Hematopoietic multipotent progenitor cell (in vitro differentiated cells): ENCODE measurements around the gene SPAG7. TPM values are rescaled to one million over a fixed set of nuclear protein-coding genes. Genes with fewer than 3 reads are reported as not detected.

Experiments
- DNase-seq, 3 donors: peaks; one replicate each; pipeline ENCODE4 v3.0.0-alpha.2; 2011 to 2015; ENCODE audit warnings: low read depth in 2 of 3, low spot score in 2 of 3
- total RNA-seq: library from RNA; depleted of rRNA; stranded (reverse); fragments of >200 nt; gene quantifications from one replicate; pipeline ENCODE4 v1.2.3, GENCODE V29; 2012

SPAG7 gene
- total RNA-seq, 1 donor = 31.2 TPM

DNA sequence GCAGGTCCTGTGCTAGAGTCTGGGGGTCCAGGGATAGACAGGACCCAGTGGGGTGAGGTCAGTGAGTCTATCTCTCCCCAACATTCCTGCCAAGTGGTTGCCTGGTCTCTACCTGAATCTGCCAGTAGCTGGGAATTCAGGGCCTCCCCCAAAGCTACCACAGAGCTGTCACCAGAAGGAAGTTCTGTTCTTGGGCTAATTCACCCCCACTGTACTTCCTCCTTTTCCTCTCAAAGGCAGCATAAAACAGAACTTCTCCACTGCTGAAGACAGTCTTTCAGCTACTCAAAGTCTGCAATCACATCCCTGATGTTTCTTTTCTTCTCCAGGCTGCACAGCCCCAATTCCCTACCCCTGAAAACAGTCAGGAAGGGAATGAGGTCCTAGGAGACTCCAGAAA is 11.1 kb upstream of the SPAG7 start:
- peak in 2 of 3 donors; percentile 61 to 68 for DNase-seq

DNA sequence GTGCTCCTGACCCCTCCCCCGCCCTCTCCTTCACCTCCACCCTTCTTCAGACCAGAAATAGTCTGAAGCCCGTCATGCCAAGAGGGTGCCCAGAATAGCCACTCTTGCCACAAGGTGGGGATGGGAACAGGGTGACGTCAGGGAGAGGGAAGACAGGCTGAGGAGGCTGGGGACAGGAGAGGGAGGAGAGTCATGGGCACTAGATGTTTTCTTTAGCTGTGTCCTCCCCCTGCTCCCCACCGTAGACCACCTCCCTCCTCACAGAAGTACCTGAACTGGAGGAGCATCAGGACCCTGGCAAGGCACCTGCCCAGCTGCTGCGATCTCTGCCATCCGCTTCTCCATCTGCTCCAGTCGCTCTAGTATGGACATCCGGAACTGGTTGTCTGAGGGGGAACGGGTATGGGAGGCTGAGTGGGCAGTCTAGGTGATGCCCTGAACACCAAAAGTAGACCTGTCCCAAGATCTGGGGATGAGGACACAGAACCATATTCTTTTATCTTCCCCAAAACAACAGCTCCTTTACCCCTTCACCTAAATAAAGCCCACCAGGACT is 6.6 kb upstream of the SPAG7 start:
- DNase-seq = no peak

DNA sequence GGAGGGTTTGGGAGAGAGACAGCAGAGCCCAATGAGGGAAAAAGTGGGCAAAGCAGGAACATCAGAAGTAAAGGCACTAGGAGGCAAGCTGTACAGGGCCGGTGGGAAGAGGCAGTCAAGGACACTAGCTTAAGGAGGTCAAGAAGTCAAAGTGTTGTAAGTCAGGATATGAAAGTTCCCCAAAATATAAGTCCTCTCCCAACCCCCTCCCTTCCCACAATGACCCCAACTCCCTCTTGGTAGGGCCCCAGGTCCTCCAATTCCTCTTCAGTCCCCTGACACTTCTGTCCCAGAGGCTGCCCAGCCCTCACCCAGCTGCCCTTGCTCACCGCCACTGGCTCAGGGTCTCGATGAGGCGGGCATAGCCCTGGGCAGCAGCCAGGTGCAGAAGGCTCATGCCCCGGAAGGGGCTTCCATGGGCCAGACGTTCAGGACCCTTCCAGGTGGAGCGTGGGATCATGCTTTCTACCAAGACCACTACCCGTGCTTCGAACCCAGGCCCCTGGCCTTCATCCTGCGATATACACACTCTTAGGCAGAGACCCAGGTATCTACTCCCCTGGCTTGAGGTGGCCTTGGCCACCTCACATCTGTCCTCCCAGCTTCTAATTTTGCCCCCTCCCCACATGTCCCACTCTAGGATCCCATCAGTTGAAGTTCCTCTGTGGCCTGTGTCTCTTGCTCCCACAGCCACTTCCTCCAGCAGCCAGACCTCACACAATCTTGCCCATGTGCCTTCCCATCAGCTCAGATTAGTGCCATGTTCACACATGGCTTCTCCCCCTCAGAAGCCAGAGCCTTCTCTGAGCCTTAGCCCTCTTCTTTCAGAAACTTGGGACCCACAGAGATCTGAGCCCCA is 5.9 kb upstream of the SPAG7 start:
- no peak for DNase-seq

DNA sequence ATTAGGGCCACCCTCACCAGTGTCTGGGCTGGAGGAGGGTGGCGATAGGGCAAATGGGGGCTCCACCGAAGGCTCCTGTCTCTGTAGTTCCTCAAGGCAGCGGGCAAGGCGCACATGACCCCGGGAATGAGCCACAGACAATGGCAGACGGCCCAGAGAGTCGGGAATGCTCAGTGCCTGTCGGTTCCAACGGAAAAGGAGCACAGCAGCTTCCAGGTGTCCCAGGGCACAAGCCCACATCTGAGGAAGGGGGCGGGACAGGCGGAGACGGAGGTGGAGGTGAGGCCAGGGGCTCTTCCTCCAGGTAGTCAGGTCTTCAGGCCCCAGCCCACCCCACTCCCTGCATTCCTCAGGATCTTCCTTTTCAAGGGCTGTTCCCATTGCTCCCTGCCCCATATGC is 5.1 kb upstream of the SPAG7 start:
- no peak for DNase-seq

DNA sequence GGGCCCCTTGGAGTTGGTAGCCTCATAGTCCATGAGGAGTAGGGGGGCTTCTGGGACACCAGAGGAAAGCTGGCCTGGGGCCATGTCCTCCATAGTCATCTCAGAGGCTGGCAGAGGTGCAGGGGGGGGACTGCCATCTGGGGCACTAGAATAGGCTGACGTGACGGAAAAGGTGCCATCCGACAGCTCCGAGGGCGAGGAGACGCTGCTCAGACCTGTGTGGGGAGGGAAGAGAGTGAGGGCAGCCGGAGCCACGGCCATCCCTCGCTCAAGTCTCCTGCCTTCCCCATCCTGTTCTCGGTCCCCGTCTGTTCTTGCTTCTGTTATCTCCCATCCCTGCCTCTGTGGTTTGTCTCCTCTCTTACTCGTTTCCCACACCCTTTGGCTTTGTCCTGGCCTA is 4.7 kb upstream of the SPAG7 start:
- DNase-seq = no peak

DNA sequence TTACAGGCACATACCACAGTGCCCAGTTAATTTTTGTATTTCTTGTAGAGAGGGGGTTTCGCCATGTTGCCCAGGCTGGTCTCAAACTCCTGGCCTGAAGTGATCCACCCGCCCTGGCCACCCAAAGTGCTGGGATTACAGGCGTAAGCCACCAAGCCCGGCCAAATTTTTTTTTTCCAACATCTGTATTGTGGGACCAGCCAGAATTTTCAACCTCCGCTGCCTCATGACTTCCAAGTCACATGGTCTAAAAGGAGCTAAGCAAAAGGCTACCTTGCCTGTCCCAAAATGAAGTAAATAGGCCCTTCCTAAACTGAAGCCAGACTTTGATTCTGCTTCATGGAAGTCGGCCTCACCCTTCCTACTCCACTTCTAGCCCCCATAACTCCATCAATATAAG is 4.2 kb upstream of the SPAG7 start:
- DNase-seq = no peak

DNA sequence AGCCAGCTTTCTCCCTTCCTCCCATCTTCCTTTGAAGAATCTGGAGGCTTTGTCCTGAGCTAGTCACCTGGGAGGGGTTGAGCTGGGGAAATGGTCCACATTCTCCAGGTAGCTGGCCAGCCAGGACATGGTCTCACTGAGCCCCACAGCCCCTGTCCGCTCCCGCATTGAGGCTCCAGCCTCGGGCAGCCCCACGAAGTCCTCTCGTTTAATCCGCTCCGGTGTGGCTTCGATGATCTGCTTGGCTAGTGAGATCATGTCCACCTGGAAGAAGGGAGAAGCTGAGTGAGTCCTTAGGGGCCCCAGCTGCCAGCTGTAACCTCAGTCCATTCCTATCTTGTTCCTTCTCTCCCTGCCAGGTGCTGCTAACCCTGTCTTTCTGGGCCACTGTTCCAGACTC is 2.7 kb upstream of the SPAG7 start:
- DNase-seq = no peak

DNA sequence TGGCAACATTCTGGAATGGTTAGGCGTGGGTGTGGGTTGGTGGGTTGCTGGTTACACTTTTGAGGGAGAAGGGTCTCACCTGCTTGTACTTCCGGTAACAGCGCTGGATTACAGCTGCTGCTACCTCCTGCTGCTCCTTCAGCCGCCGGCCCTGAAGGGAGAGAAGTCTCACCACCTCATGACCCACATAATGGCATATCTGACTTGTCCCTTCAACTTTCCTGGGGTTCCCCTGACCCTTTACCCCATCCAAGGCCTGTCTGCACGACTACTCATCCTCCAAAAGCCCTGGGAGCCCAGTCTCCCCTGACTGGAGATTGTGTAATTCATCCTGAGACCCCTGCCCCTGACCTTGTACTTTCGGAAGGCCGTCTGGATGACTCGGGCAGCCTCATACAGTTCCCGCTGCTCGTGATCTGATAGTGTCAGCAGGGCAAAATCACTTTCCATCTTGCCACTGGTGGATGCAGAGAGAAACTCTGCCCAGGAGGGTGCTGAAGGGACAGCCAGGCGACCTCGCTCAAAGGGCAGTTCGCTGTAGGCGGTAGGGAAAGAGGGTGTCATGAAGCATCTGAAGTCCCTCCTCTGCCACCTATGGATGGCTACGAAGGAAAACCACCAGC is 2.0 kb upstream of the SPAG7 start:
- no peak for DNase-seq

DNA sequence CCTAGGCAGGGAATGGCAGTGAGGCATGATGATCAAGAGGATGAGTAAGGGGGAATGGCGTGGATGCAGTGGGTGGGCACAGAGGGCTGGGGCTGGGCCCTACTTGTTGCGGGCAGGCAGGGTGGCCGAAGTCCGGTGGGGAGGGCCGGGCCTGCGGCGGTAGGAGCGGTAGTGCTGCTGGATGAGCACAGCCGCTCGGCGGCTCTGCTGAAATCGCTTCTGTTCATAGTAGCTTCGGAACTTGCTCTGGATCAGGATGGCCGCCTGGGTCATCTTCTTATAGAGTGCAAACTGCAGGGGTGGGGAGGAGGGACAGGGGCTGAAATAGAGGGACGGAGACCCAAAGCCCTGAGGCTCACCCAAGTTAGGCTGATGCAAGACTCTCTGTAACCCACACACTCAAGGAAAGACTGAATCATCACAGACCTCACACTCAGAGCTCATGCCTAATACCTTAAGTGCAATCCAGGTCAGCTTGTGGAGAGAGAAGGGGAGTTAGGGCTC is 1.5 kb upstream of the SPAG7 start:
- DNase-seq = no peak

DNA sequence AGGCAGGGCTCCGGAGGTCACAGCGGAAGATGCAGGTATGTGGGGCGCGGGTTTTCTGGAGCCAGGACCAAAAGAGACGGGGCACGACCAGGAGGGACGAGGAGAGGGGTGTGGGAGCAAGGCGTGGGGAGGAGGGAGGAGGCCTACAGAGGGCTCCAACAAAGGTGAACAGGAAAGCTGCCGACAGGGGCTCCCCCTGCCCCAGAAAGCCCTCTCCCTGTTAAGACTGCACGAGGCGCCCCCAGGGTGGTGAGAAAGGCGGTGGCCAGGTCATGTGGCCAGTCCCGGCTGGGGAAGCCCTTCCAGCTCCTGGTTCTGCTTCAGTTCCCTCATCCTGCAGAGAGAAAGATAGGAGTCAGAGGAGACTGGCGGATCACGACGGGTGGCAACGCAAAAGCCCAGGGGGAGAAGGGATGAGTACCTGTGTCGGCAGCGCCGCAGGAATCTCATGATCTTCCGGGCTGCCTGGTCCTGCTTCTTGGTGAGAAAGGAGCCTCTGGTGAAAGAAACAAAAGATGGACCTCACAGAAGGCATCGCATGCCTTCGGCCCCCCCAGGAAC is 949 bp upstream of the SPAG7 start:
- DNase-seq = no peak

DNA sequence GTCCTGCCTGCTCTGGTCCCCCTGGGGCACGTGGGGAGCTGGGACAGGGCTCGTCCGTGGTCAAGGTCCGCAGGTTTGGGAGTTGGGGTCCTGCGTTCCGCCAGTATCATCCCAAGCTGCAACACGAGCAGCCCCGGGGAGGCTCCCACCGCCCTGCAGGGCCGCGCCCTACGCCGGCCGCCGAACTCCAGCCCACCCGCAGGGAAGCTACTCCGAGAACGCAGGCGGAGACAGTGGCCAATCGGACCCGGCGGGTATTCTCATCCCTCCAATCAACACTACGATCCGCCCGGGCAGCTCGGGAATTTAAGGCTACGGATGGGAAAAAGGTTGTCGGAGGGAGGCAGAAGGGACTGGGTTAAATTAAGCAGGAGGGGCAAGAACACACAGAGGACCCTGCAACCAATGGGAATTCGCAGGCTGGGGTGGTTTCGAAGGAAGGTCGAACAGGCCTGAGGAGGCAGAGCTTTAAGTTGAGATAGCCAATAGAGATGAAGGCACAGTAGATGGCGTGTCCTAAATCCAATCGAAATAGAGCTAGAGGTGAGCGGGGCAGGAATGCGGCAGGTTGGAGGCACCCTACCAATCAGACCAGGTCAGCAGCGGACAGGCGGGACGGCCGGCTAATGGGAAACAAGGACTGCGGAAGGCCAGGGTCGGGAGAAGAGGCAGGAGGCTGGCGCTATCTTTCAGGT is 626 bp downstream of the SPAG7 start:
- peak in 2 of 3 donors; percentile 99 to 100 for DNase-seq

DNA sequence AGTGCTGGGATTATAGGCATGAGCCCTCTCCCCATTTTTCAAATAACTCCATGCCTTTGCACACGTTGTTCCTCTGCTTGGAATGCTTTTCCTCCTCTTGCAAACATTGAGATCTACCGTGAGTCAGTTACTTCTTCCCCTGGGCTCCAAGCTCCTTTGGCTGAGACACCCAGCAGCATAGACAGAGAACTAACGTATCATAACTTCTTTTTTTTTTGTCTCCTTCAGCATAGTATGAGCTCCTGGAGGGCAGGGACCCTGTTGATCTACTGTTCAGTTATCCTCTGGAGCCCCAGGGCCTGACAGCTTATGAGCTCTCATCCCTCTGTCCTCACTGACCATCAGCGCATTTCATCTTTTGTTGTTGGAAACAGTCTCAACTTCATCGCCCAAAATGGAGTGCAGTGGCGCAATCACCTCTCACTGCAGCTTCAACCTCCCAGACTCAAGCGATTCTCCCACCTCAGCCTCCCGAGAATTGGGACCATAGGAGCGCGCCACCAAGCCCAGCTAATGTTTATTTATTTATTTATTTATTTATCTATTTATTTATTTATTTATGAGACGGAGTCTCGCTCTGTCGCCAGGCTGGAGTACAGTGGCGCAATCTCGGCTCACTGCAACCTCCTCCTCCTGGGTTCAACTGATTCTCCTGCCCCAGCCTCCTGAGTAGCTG is 2.2 kb downstream of the SPAG7 start:
- DNase-seq = no peak

DNA sequence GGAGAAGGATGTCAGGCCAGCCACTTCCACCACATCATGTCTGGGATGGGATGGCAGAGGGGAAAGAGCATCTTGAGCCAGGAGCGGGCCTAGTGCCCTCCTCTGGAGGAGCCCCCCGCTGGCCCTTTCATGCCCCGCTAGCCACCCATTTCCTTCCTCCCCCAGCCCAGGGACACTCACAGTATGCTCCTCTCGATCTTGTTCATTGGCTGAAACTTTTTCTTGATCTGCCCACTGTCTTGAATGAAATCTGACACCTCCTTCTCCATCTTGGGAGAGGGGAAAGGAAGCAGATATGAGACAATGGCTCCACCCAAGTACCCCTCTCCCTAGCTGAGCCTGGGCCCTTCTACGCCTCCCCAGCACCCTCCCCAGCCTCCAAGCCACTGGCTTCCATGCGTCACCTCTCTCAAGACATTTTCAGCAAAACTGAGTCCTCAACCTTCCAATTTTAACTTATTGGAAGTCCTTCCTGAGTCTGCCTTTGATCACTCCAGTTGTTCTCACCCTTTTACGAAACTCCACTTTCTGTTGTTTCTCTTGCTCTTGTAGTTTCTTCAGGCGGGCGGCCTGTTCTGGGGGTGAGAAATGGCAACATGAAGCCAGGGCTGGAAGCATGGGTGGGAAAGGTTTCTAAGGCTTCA is 7.2 kb downstream of the SPAG7 start:
- no peak for DNase-seq

DNA sequence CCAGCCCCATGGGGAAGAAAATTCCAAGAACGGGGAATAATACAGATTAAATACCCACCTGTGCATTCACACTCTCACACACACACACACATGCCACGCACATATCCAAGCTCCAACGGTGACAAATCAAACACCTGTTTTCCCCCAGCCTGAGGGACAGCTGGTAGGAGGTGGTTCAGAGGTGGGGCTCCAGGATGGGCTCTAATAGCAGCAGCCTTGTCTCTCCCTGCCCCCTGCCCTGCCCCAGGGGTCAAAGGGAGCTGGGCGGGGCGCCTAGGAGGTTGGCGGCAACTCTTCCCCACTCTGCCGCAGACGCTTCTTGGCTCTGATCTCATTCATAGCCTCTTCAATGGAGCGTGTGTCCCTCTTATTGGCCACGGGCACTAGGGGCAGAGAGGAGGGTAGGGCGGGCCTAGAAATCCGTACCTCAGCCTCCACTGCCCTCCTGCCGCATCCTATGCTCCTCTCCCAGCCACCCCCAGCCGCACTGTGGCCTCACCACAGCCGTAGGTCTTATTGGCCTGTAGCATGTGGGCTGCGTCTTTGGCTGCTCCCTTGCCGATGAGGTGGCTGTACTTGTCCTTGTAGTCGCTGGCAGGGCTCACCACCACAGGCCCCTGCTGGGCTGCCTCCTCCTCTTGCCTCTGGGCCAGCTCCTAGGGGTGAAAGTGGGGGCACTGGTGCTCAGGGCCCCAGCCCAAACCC is 8.2 kb downstream of the SPAG7 start:
- DNase-seq = no peak

DNA sequence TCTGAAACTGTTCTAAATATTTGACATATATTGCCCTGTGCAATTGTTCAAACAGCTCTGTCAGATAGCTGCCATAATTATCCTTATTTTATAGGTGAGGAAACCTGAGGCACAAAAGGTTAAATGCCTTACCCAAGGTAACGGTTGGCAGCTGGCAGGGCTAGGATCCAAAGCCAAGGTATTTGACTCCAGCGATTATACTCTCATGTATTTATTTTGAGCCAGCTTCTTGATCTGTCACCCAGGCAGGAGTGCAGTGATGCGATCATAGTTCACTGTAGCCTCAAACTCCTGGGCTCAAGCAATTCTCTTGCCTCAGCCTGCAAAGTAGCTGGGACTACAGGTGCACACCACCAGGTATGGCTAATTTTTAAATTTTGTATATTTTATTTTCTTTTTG is 9.5 kb downstream of the SPAG7 start:
- no peak for DNase-seq

DNA sequence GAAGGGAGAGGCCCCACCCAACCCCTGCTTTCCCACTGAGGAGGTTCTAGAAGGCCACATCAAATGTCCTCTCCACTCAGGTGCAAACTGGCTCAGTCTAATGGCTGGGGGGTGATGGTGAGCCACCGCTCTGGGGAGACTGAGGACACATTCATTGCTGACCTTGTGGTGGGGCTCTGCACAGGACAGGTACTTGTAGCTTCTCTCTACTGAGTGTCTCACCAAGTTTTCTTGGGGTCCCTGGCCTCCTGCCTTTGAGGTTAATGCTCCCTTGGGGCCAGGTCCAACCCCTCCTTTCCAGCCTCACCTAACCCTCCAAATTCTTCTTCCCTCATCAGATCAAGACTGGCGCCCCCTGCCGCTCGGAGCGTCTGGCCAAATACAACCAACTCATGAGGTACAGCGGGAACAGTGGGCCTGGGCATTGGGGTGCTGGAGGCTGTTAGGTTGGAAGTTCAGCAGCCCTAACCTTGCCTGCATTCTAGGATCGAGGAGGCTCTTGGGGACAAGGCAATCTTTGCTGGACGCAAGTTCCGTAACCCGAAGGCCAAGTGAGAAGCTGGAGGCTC is 11.0 kb downstream of the SPAG7 start:
- peak in 1 of 3 donors; percentile 65 for DNase-seq

DNA sequence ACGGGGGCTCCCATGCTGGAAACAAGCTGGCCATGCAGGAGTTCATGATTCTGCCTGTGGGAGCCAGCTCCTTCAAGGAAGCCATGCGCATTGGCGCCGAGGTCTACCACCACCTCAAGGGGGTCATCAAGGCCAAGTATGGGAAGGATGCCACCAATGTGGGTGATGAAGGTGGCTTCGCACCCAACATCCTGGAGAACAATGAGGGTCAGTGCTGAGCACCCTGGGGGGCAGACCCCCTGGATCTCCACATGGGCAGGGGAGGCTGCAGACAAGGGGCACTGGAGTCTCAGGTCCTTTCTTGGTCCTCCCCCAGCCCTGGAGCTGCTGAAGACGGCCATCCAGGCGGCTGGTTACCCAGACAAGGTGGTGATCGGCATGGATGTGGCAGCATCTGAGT is 12.5 kb downstream of the SPAG7 start:
- DNase-seq = no peak

DNA sequence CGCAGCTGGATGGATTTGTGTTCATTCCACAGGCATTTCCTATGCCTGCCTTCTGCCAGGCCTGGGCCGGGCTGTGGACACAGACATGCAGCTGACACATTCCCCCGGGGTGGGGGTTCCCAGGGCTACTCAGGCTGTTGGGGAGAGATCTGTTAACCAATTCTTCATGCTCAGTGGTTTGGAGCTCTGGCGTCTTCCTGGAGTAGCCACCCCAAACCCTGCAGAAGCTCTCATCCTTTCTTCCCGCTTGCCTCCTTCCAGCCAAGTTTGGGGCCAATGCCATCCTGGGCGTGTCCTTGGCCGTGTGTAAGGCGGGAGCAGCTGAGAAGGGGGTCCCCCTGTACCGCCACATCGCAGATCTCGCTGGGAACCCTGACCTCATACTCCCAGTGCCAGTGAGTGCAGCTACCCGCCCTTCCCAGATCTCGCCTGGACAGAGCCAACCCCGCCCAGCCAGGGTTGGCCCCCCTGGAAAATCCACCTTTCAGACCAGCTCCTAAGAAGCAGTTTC is 14.1 kb downstream of the SPAG7 start:
- no peak for DNase-seq

DNA sequence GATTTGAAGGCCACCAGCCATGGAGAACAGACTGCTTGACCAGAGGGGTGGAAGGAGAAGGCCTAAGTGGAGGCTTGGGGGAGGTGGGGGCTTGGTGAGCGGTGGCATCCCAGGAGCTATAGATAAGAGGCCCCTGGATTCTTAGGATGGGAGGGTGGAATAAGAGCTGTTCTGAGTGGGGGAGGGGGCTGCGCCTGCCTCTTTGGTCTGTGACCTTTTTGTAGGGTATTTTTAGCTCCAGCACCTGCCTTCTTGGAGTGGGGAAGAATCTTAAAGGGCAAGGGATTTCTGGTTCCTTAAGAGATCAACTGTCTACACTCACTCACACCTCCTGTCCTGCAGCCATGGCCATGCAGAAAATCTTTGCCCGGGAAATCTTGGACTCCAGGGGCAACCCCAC is 16.1 kb downstream of the SPAG7 start:
- DNase-seq = no peak
